ENCODE data around the gene CIPC. TPM values are rescaled to one million over a fixed set of nuclear protein-coding genes. Genes with fewer than 3 reads are reported as not detected.

The CIPC gene
- total RNA-seq, 6 experiments from 2014 or later, result 10.4 to 18.7 (median 12.7) TPM

DNA sequence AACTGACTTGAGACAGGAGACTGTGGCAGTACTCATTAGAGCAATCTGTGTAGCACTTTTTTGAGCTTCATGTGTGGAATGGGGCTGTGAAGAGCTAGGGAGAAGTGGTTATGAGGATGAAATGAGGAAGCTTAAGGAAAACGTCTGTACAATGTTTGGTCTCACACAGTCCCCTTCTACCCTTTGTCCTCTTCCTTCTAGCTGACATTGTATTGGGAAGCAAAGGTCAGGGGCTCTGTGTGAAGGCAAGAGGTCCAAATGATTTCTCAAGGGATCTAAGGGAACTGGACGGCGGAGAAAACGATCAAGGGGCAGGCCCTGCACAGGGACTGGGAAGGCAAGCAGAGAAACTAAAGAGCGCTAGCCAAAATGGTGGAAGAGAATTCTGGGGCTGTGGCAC is 13.1 kb upstream of the CIPC start:
- Histone ChIP-seq H3K4me3 (no peak overlapping the region), H3K27ac (no peak overlapping the region), H3K36me3 (no peaks in the 10 kb centered on the region), H3K9me3 (no peaks in the 10 kb centered on the region), H3K4me1 (no peaks in the 10 kb centered on the region), H3K27me3 (no peaks in the 10 kb centered on the region)
- intact Hi-C loops (cut with DNase I), result no loop called here
- DNase-seq (no peak), ATAC-seq (peak in 2 of 4 donors; percentile 55 to 56)
- WGBS (ENCODE audit: insufficient coverage, low coverage, low lambda C conversion rate, missing lambda C conversion rate), result 43% methylated on average over 4 of the region's 5 CpGs
- TF ChIP-seq, protein P1, sequence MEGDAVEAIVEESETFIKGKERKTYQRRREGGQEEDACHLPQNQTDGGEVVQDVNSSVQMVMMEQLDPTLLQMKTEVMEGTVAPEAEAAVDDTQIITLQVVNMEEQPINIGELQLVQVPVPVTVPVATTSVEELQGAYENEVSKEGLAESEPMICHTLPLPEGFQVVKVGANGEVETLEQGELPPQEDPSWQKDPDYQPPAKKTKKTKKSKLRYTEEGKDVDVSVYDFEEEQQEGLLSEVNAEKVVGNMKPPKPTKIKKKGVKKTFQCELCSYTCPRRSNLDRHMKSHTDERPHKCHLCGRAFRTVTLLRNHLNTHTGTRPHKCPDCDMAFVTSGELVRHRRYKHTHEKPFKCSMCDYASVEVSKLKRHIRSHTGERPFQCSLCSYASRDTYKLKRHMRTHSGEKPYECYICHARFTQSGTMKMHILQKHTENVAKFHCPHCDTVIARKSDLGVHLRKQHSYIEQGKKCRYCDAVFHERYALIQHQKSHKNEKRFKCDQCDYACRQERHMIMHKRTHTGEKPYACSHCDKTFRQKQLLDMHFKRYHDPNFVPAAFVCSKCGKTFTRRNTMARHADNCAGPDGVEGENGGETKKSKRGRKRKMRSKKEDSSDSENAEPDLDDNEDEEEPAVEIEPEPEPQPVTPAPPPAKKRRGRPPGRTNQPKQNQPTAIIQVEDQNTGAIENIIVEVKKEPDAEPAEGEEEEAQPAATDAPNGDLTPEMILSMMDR (IDR thresholded peaks at IDR 0.05), result no peak
- no peak for TF ChIP-seq POLR2A (IDR thresholded peaks at IDR 0.05)

DNA sequence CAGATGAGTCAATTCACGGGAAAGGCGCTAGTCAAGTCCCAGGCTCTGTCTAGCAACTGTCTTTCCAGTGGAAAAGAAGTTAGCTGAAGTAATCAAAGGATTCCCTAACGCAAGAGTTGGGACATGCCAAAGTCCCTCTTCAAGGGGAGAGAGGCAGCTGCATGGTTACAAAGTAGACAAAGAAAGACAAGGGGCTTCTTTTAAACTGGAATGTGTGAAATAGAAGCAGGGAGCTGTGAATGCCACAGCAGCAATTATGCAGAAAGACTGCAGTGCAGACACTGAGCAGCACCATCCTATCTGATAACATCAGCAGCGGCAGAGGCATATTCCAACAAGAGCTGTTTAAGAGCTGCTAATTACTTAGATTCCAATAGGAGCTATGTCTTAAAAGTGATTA is 12.5 kb upstream of the CIPC start:
- Histone ChIP-seq H3K27me3 (no peaks in the 10 kb centered on the region), H3K36me3 (no peaks in the 10 kb centered on the region), H3K4me3 (no peak overlapping the region), H3K9me3 (no peaks in the 10 kb centered on the region), H3K4me1 (no peaks in the 10 kb centered on the region), H3K27ac (no peak overlapping the region)
- intact Hi-C loops (cut with DNase I), result no loop called here
- DNase-seq (no peak), ATAC-seq (no peak)
- 59% methylated on average over 3 of the region's 4 CpGs for WGBS (ENCODE audit: insufficient coverage, low coverage, low lambda C conversion rate, missing lambda C conversion rate)
- TF ChIP-seq POLR2A (IDR thresholded peaks at IDR 0.05), result no peak

DNA sequence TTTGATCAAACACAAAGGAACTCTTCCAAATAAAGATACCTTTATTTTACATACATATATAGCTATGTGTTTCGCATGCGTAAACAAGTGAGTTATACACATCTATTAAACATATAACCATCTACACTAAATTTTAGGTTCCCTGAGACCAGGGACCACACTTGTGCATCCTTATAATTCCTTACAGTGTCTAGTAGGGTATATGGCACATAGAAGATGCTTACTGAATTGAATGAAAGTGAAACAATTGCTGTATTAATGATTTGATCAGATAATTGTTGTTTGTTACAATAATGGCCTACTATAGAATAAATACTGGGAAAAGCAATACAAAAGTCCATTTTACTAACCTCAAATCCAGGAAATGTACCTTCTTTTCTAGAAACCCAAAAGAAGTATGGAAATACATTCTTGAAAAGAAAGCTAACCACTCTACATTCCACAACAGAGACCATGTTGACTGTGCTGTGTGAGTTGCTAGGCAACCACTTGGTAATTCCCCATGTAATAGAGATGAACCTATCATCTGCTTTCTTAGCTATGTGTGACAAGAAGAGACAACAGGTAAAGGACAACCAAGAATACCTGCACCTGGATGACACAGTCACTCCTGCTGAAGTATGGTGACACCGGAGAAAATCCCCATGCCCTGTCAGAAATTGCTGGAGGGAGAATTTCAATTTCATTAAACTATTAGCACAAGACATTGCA is 11.9 kb upstream of the CIPC start:
- Histone ChIP-seq H3K4me3 (no peak overlapping the region), H3K9me3 (peaks cover 0 to 1% (median under 1%) of the 10 kb centered on the region in 4 donors), H3K27me3 (no peaks in the 10 kb centered on the region), H3K36me3 (no peaks in the 10 kb centered on the region), H3K4me1 (no peaks in the 10 kb centered on the region), H3K27ac (no peak overlapping the region)
- DNase-seq (no peak), ATAC-seq (no peak)
- intact Hi-C loops (cut with DNase I), result no loop called here
- TF ChIP-seq POLR2A (IDR thresholded peaks at IDR 0.05), result no peak
- TF ChIP-seq, protein P1 (IDR thresholded peaks at IDR 0.05), result no peak
- 93% methylated on average over 3 of the region's 3 CpGs for WGBS (ENCODE audit: insufficient coverage, low coverage, low lambda C conversion rate, missing lambda C conversion rate)

DNA sequence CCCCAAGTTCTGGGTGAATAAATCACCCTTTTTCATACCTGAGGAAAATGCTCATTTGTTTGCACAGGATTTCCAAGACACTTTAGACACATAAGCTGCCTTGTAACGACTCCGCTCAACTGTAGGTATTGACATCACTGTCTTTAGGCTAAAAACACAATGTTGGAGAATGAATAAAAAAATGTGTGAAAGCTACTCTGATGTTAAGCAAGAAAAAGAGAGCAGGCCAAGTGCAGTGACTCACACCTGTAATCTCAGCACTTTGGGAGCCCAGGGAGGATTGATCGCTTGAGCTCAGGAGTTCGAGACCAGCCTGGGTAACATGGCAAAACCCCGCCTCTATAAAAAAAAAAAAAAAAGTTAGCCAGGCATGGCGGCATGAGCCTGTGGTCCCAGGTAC is 11.1 kb upstream of the CIPC start:
- no peak for TF ChIP-seq POLR2A (IDR thresholded peaks at IDR 0.05)
- TF ChIP-seq, protein P1 (IDR thresholded peaks at IDR 0.05), result no peak
- ATAC-seq (no peak), DNase-seq (no peak)
- peaks cover 0 to 8% (median 2%) of the 10 kb centered on the region in 4 donors for H3K9me3 ChIP-seq
- no peaks in the 10 kb centered on the region for H3K36me3 ChIP-seq
- intact Hi-C loops (cut with DNase I), result no loop called here
- H3K27ac ChIP-seq, result no peak overlapping the region
- WGBS (ENCODE audit: insufficient coverage, low coverage, low lambda C conversion rate, missing lambda C conversion rate), result 91% methylated on average over 4 of the region's 6 CpGs
- no peaks in the 10 kb centered on the region for H3K27me3 ChIP-seq
- no peaks in the 10 kb centered on the region for H3K4me1 ChIP-seq
- H3K4me3 ChIP-seq, result no peak overlapping the region

DNA sequence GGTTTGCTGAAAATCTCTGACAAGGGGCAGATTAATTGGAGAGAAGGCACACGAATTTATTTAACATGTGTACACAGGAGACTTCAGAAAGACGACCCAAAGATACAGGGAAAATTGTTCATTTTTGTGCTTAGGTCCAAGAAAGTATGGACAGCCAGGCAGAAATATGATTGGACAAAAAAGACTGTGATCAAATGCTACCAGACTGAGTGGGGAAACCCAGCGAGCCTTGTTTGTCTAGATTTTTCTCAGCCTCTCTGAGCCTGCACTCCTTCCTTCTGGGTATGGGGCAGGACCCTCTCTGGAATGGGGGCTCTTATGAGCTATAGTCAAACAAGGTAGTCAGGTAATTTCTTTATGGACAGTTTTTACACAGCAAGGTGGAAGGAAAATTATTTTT is 10.4 kb upstream of the CIPC start:
- Histone ChIP-seq H3K36me3 (no peaks in the 10 kb centered on the region), H3K4me3 (no peak overlapping the region), H3K9me3 (peaks cover 0 to 8% (median 2%) of the 10 kb centered on the region in 4 donors), H3K27ac (no peak overlapping the region), H3K27me3 (no peaks in the 10 kb centered on the region), H3K4me1 (peaks cover 0 to under 1% (median 0%) of the 10 kb centered on the region in 4 donors)
- intact Hi-C loops (cut with DNase I), result no loop called here
- ATAC-seq (no peak), DNase-seq (no peak)
- TF ChIP-seq, protein P1 (IDR thresholded peaks at IDR 0.05), result no peak
- TF ChIP-seq POLR2A (IDR thresholded peaks at IDR 0.05), result no peak
- WGBS (ENCODE audit: insufficient coverage, low coverage, low lambda C conversion rate, missing lambda C conversion rate), result 55% methylated on average over 3 of the region's 3 CpGs
